Measurements from ENCODE around the gene DPY19L3. TPM values are rescaled to one million over a fixed set of nuclear protein-coding genes. Genes with fewer than 3 reads are reported as not detected.

Gene DPY19L3
- total and polyA plus RNA-seq, 2 of the 4 experiments (the other 2 are of a cell fraction): 29.6 to 36.5 TPM

GRCh38 chr19:32415246-32415645 is 9.7 kb downstream of the DPY19L3 start:
- no CpG with 5 or more reads among the region's 5 CpGs for WGBS, 2 experiments (ENCODE audit: extremely low coverage in 2 of 2, insufficient read length in 1 of 2)
- H2BK15ac ChIP-seq (ENCODE audit: low read depth, low read length): no peak overlapping the region
- POLR2A ChIA-PET (ENCODE audit: unreplicated experiment): no interaction called here
- H3K4ac ChIP-seq (ENCODE audit: low read depth, low read length): no peak overlapping the region
- in situ Hi-C loops (cut with MboI; ENCODE audit: low sequenced_read_pairs): no loop called here
- H3K14ac ChIP-seq (replicated peaks; ENCODE audit: low read depth, low read length): no peak overlapping the region
- H2BK20ac ChIP-seq (ENCODE audit: low read depth, low read length): no peak overlapping the region
- H2AFZ ChIP-seq (replicated peaks; ENCODE audit: low read length, poor library complexity): no peak overlapping the region
- dilution Hi-C loops (cut with HindIII; ENCODE audit: low sequenced_read_pairs, unreplicated experiment): no loop called here
- H3K27ac ChIP-seq (ENCODE audit: insufficient read depth, low read length): no peak overlapping the region
- no peak overlapping the region for H4K91ac ChIP-seq (ENCODE audit: insufficient read depth, low read depth, low read length)
- no peak overlapping the region for H3K4me2 ChIP-seq (ENCODE audit: low read depth, low read length)
- H3K23ac ChIP-seq (ENCODE audit: low read depth, low read length): no peak overlapping the region
- no TSS peak for BruUV-seq (replicated peaks)
- H3K18ac ChIP-seq (ENCODE audit: low read depth, low read length): no peak overlapping the region
- intact Hi-C loops (cut with micrococcal nuclease): no loop called here
- H3K4me3 ChIP-seq (ENCODE audit: insufficient read depth, low read depth, low read length): no peak overlapping the region
- H2AK5ac ChIP-seq (ENCODE audit: low read depth, low read length): no peak overlapping the region; the same call in 1 of the 2 replicates
- H3K9me1 ChIP-seq (ENCODE audit: insufficient read depth, low read length): peaks cover 6% of the 10 kb centered on the region
- no peaks in the 10 kb centered on the region for H3K4me1 ChIP-seq (ENCODE audit: control insufficient read depth, insufficient read depth, low read length)
- peaks cover 41% of the 10 kb centered on the region for H3K36me3 ChIP-seq (ENCODE audit: control insufficient read depth, insufficient read depth, low read length)
- H3K27me3 ChIP-seq (ENCODE audit: control insufficient read depth, insufficient read depth, low read length): no peaks in the 10 kb centered on the region
- H3K9ac ChIP-seq (ENCODE audit: low read depth, low read length): no peak overlapping the region
- H3K79me1 ChIP-seq (ENCODE audit: low read depth in 1 of 2, low read length in 2 of 2): peaks cover 12% of the 10 kb centered on the region in 2 experiments; a peak in 3 of 4 replicates
- TF ChIP-seq POLR2A (IDR thresholded peaks at IDR 0.05; ENCODE audit: low read depth, low read length) (no peak), SMC3 (IDR thresholded peaks at IDR 0.05; ENCODE audit: low read depth, low read length) (no peak), MAZ (IDR thresholded peaks at IDR 0.05; ENCODE audit: borderline replicate concordance, low read depth, low read length) (no peak), CHD1 (IDR thresholded peaks at IDR 0.05; ENCODE audit: low read depth, low read length) (no peak), BHLHE40 (IDR thresholded peaks at IDR 0.05; ENCODE audit: low read depth, low read length) (no peak), FOS (IDR thresholded peaks at IDR 0.05; ENCODE audit: low read depth, low read length) (no peak), RFX5 (IDR thresholded peaks at IDR 0.05; ENCODE audit: low read depth, low read length) (no peak), RAD21 (IDR thresholded peaks at IDR 0.05; ENCODE audit: low read length) (no peak), ELK1 (IDR thresholded peaks at IDR 0.05; ENCODE audit: borderline replicate concordance, low read depth, low read length) (no peak), CTCF (conservative IDR thresholded peaks at IDR 0.05; ENCODE audit: low read depth, low read length) (no peak)
- H2AK9ac ChIP-seq (replicated peaks; ENCODE audit: low read depth, low read length, poor library complexity): no peak overlapping the region
- DNase-seq (no peak), ATAC-seq (ENCODE audit: low read depth) (no peak)
- H4K5ac ChIP-seq (ENCODE audit: low read depth, low read length): no peak overlapping the region
- H2BK5ac ChIP-seq (ENCODE audit: low read depth, low read length, poor library complexity, severe bottlenecking): no peak overlapping the region
- CTCF ChIA-PET: no interaction called here
- no peaks in the 10 kb centered on the region for H4K20me1 ChIP-seq (ENCODE audit: insufficient read depth, low read length)
- no peak overlapping the region for H4K8ac ChIP-seq (ENCODE audit: low read depth in 2 of 2, low read length in 2 of 2)
- no peak overlapping the region for H2BK120ac ChIP-seq (ENCODE audit: low read depth, low read length)
- H3K9me3 ChIP-seq (ENCODE audit: control insufficient read depth, insufficient read depth, low read length): no peaks in the 10 kb centered on the region
- H3K56ac ChIP-seq (ENCODE audit: extremely low read depth, insufficient read depth, low read length): no peak overlapping the region

Measured in IMR-90 (cell line).